ENCODE results near the gene NPAS2.

The NPAS2 gene

GRCh38 chr2:100902817-100903405, 83.0 kb downstream of the NPAS2 start:
- FAIRE-seq (no peak), DNase-seq (ENCODE audit: insufficient read length, low spot score) (peak; percentile 89)

GRCh38 chr2:100903534-100904258, 83.8 kb downstream of the NPAS2 start:
- FAIRE-seq (no peak), DNase-seq (ENCODE audit: insufficient read length, low spot score) (peak; percentile 33)

- DNase-seq (ENCODE audit: insufficient read length, low spot score) (no peak), FAIRE-seq (no peak)
Observed at GRCh38 chr2:100905132-100905805, 85.3 kb downstream of the NPAS2 start.

- no peak for FAIRE-seq
Observed at GRCh38 chr2:100906131-100906530, 86.2 kb downstream of the NPAS2 start.

GRCh38 chr2:100906679-100907078, 86.7 kb downstream of the NPAS2 start:
- DNase-seq (ENCODE audit: insufficient read length, low spot score) (no peak), FAIRE-seq (no peak)

More at GRCh38 chr2:100906131-100906530, 86.2 kb downstream of the NPAS2 start:
- DNase-seq (ENCODE audit: insufficient read length, low spot score) = no peak

GRCh38 chr2:100907832-100908231, 87.9 kb downstream of the NPAS2 start:
- DNase-seq (ENCODE audit: insufficient read length, low spot score) (no peak), FAIRE-seq (no peak)

- DNase-seq (ENCODE audit: insufficient read length, low spot score) = no peak
- no peak for FAIRE-seq
Observed at GRCh38 chr2:100909534-100910081, 89.7 kb downstream of the NPAS2 start.

- FAIRE-seq (no peak), DNase-seq (ENCODE audit: insufficient read length, low spot score) (no peak)
Observed at GRCh38 chr2:100910111-100910510, 90.2 kb downstream of the NPAS2 start.

GRCh38 chr2:100919316-100919715, 99.4 kb downstream of the NPAS2 start:
- FAIRE-seq (no peak), DNase-seq (ENCODE audit: insufficient read length, low spot score) (no peak)

GRCh38 chr2:100921685-100922161, 101.8 kb downstream of the NPAS2 start:
- FAIRE-seq = no peak
- DNase-seq (ENCODE audit: insufficient read length, low spot score) = no peak

- no peak for FAIRE-seq
- DNase-seq (ENCODE audit: insufficient read length, low spot score) = no peak
Observed at GRCh38 chr2:100923461-100924060, 103.6 kb downstream of the NPAS2 start.

GRCh38 chr2:100924122-100924519, 104.2 kb downstream of the NPAS2 start:
- no peak for FAIRE-seq
- DNase-seq (ENCODE audit: insufficient read length, low spot score) = no peak

GRCh38 chr2:100924520-100925451, 104.8 kb downstream of the NPAS2 start:
- FAIRE-seq = no peak

GRCh38 chr2:100928235-100928634, 108.3 kb downstream of the NPAS2 start:
- DNase-seq (ENCODE audit: insufficient read length, low spot score) (no peak), FAIRE-seq (no peak)

More at GRCh38 chr2:100924520-100925451, 104.8 kb downstream of the NPAS2 start:
- DNase-seq (ENCODE audit: insufficient read length, low spot score) = peak; percentile 54

GRCh38 chr2:100929147-100929546, 109.2 kb downstream of the NPAS2 start:
- DNase-seq (ENCODE audit: insufficient read length, low spot score) (no peak), FAIRE-seq (no peak)

- DNase-seq (ENCODE audit: insufficient read length, low spot score) (no peak), FAIRE-seq (no peak)
Observed at GRCh38 chr2:100934504-100935371, 114.8 kb downstream of the NPAS2 start.

- DNase-seq (ENCODE audit: insufficient read length, low spot score) (no peak), FAIRE-seq (no peak)
Observed at GRCh38 chr2:100935372-100935752, 115.4 kb downstream of the NPAS2 start.

GRCh38 chr2:100936070-100936741, 116.3 kb downstream of the NPAS2 start:
- no peak for FAIRE-seq

More at GRCh38 chr2:100936070-100936741, 116.3 kb downstream of the NPAS2 start:
- DNase-seq (ENCODE audit: insufficient read length, low spot score) = no peak

Data from HTR-8/SVneo (cell line).